Ishikawa (cell line): Measurements from ENCODE around the gene TOP2B.

ENCODE experiments used
- CEBPB ChIP-seq: IDR thresholded peaks from 2 replicates; pipeline ENCODE4 v1.6.1; 2012
- CREB1 ChIP-seq: IDR thresholded peaks from 2 replicates; pipeline ENCODE4 v1.6.1; 2012; ENCODE audit warnings: low read depth
- EGR1 ChIP-seq: IDR thresholded peaks from 2 replicates; pipeline ENCODE4 v1.6.1; 2012
- EP300 ChIP-seq: IDR thresholded peaks from 2 replicates; pipeline ENCODE4 v1.6.1; 2012; ENCODE audit warnings: borderline replicate concordance
- FOXM1 ChIP-seq: IDR thresholded peaks from 2 replicates; pipeline ENCODE4 v1.6.1; 2012; ENCODE audit warnings: low read depth, borderline replicate concordance
- MAX ChIP-seq: IDR thresholded peaks from 2 replicates; pipeline ENCODE4 v1.6.1; 2012
- NFIC ChIP-seq: IDR thresholded peaks from 2 replicates; pipeline ENCODE4 v1.6.1; 2012
- RAD21 ChIP-seq: IDR thresholded peaks from 2 replicates; pipeline ENCODE4 v1.6.1; 2012; ENCODE audit warnings: low read depth
- REST ChIP-seq: IDR thresholded peaks from 2 replicates; pipeline ENCODE4 v1.6.1; 2012; ENCODE audit warnings: low read depth, mild to moderate bottlenecking
- TAF1 ChIP-seq: IDR thresholded peaks from 2 replicates; pipeline ENCODE4 v1.6.1; 2012; ENCODE audit warnings: low read depth, mild to moderate bottlenecking
- TCF12 ChIP-seq: IDR thresholded peaks from 2 replicates; pipeline ENCODE4 v1.6.1; 2012; ENCODE audit warnings: low read depth
- TEAD4 ChIP-seq: IDR thresholded peaks from 2 replicates; pipeline ENCODE4 v1.6.1; 2012
- USF1 ChIP-seq: IDR thresholded peaks from 2 replicates; pipeline ENCODE4 v1.6.1; 2012
- YY1 ChIP-seq: IDR thresholded peaks from 2 replicates; pipeline ENCODE4 v1.6.1; 2012; ENCODE audit warnings: low read depth
- ZBTB7A ChIP-seq: IDR thresholded peaks from 2 replicates; pipeline ENCODE4 v1.6.1; 2012; ENCODE audit warnings: low read depth

TOP2B gene

GRCh38 chr3:25620493-25620892, 44.2 kb downstream of the TOP2B start:
- no peak for TF ChIP-seq REST
- TF ChIP-seq MAX = no peak
- TF ChIP-seq TCF12 = no peak
- no peak for TF ChIP-seq ZBTB7A
- TF ChIP-seq EP300 = no peak
- TF ChIP-seq NFIC = no peak
- TF ChIP-seq YY1 = no peak
- no peak for TF ChIP-seq FOXM1
- no peak for TF ChIP-seq CEBPB
- TF ChIP-seq EGR1 = no peak
- TF ChIP-seq TAF1 = no peak
- TF ChIP-seq RAD21 = no peak
- TF ChIP-seq CREB1 = no peak
- TF ChIP-seq TEAD4 = no peak
- no peak for TF ChIP-seq USF1

- TF ChIP-seq REST = no peak
- TF ChIP-seq TCF12 = no peak
- TF ChIP-seq FOXM1 = no peak
- TF ChIP-seq NFIC = no peak
- no peak for TF ChIP-seq USF1
- TF ChIP-seq TEAD4 = no peak
- TF ChIP-seq RAD21 = no peak
- no peak for TF ChIP-seq TAF1
- no peak for TF ChIP-seq YY1
- TF ChIP-seq ZBTB7A = no peak
- no peak for TF ChIP-seq CEBPB
- no peak for TF ChIP-seq CREB1
- no peak for TF ChIP-seq EGR1
- no peak for TF ChIP-seq MAX
- no peak for TF ChIP-seq EP300
Measured at GRCh38 chr3:25619382-25619781, 45.3 kb downstream of the TOP2B start.

- TF ChIP-seq CREB1 (no peak), RAD21 (no peak), REST (no peak), TEAD4 (no peak), FOXM1 (no peak), EP300 (no peak), TAF1 (no peak), EGR1 (no peak)
Measured at GRCh38 chr3:25618028-25618427, 46.7 kb downstream of the TOP2B start.

- TF ChIP-seq EP300 (no peak), ZBTB7A (no peak)
Measured at GRCh38 chr3:25611193-25611592, 53.5 kb downstream of the TOP2B start.

GRCh38 chr3:25610779-25611178, 53.9 kb downstream of the TOP2B start:
- TF ChIP-seq EGR1 (no peak), FOXM1 (no peak), RAD21 (no peak), YY1 (no peak)

- no peak for TF ChIP-seq CREB1
- no peak for TF ChIP-seq MAX
- no peak for TF ChIP-seq REST
- no peak for TF ChIP-seq TAF1
- TF ChIP-seq EGR1 = no peak
- no peak for TF ChIP-seq ZBTB7A
- no peak for TF ChIP-seq EP300
- TF ChIP-seq TEAD4 = no peak
- TF ChIP-seq TCF12 = no peak
- no peak for TF ChIP-seq RAD21
- TF ChIP-seq NFIC = no peak
Measured at GRCh38 chr3:25610167-25610566, 54.5 kb downstream of the TOP2B start.
